HG03558 (cell line): ENCODE data around the gene OR4B1.

Experiments
- ATAC-seq: cut with Tn5 transposase; IDR thresholded peaks from one replicate; pipeline ENCODE4 v1.9.1; 2021; ENCODE audit warnings: moderate number of reproducible peaks; ENCODE audit not compliant: unreplicated experiment; ENCODE audit errors: extremely low read depth

OR4B1 gene

GRCh38 chr11:48244804-48245203, 28.2 kb downstream of the OR4B1 start, which contains the start of gene OR4X2:
Gene OR4X2 (plus strand): TSS chr11:48245104. CDS start chr11:48245104, 0 bp downstream.
- no peak for ATAC-seq

GRCh38 chr11:48248902-48249301, 32.3 kb downstream of the OR4B1 start:
- no peak for ATAC-seq

- ATAC-seq, result no peak
Measured at GRCh38 chr11:48261600-48261999, 45.0 kb downstream of the OR4B1 start.

GRCh38 chr11:48263423-48263911, 46.9 kb downstream of the OR4B1 start, which contains the start of gene OR4X1:
Gene OR4X1 (plus strand): TSS chr11:48263861. CDS start chr11:48263861, 0 bp downstream.
- ATAC-seq, result no peak
